Neural cell (in vitro differentiated cells): ENCODE results near the gene LIX1L. TPM values are rescaled to one million over a fixed set of nuclear protein-coding genes. Genes with fewer than 3 reads are reported as not detected.

Experiments used
- H2AFZ ChIP-seq: fragments of 200-600, 300-800 bp; sonication (generic), shearing (Covaris generic); 2 replicates; pipeline ENCODE4 v1.6.0; 2014; ENCODE audit warnings: low read depth, mild to moderate bottlenecking, antibody characterized with exemption, low read length, moderate library complexity
- H3F3A ChIP-seq: fragments of 200-600 bp; shearing (Covaris generic); 2 replicates; pipeline ENCODE4 v1.6.1; 2016; ENCODE audit warnings: mild to moderate bottlenecking, moderate library complexity, mixed read lengths, antibody characterized with exemption, low read length; ENCODE audit not compliant: insufficient read depth, poor library complexity, severe bottlenecking
- H3K27ac ChIP-seq: fragments of 200-600, 300-800 bp; sonication (generic), shearing (Covaris generic); 2 replicates; pipeline ENCODE4 v1.5.1; 2014; ENCODE audit warnings: mild to moderate bottlenecking, low read length, moderate library complexity
- H3K27me3 ChIP-seq: fragments of 300-800, 200-600 bp; sonication (generic), shearing (Covaris generic); 2 replicates; pipeline ENCODE4 v1.6.0; 2014; ENCODE audit warnings: mild to moderate bottlenecking, low read depth, low read length, moderate library complexity; ENCODE audit not compliant: insufficient read depth
- H3K36me3 ChIP-seq: fragments of 300-800, 200-600 bp; sonication (generic), shearing (Covaris generic); 2 replicates; pipeline ENCODE4 v1.5.1; 2014; ENCODE audit warnings: mild to moderate bottlenecking, antibody characterized with exemption, low read length, moderate library complexity; ENCODE audit not compliant: insufficient read depth
- H3K4me2 ChIP-seq: fragments of 300-800, 200-600 bp; sonication (generic), shearing (Covaris generic); 2 replicates; pipeline ENCODE4 v1.6.0; 2014; ENCODE audit warnings: mild to moderate bottlenecking, low read length
- H3K4me3 ChIP-seq: fragments of 300-800, 200-600 bp; sonication (generic), shearing (Covaris generic); 2 replicates; pipeline ENCODE4 v1.5.1; 2014; ENCODE audit warnings: mild to moderate bottlenecking, low read length, moderate library complexity
- H3K79me2 ChIP-seq: fragments of 200-600 bp; shearing (Covaris generic); replicated peaks from 2 replicates; pipeline ENCODE4 v1.6.0; 2014; ENCODE audit warnings: mild to moderate bottlenecking, low read length, moderate library complexity; ENCODE audit not compliant: insufficient read depth
- H3K9ac ChIP-seq: fragments of 300-800, 200-600 bp; sonication (generic), shearing (Covaris generic); 2 replicates; pipeline ENCODE4 v1.6.1; 2016; ENCODE audit warnings: mild to moderate bottlenecking, low read length, mixed read lengths
- H3K9me2 ChIP-seq: fragments of 200-600 bp; shearing (Covaris generic); 2 replicates; pipeline ENCODE4 v1.6.1; 2016; ENCODE audit warnings: mild to moderate bottlenecking, low read length, mixed read lengths; ENCODE audit not compliant: insufficient read depth
- H3K9me3 ChIP-seq: fragments of 200-600, 300-800 bp; sonication (generic), shearing (Covaris generic); 2 replicates; pipeline ENCODE4 v1.6.1; 2016; ENCODE audit warnings: mild to moderate bottlenecking, mixed run types, low read length, moderate library complexity, mixed read lengths
- H4K20me1 ChIP-seq: fragments of 200-600 bp; shearing (Covaris generic); 2 replicates; pipeline ENCODE4 v1.6.1; 2016; ENCODE audit warnings: mild to moderate bottlenecking, mixed run types; ENCODE audit not compliant: insufficient read depth
- EP300 ChIP-seq: fragments of 450-650 bp; conservative IDR thresholded peaks from 2 replicates; pipeline ENCODE4 v1.6.1; 2014; ENCODE audit warnings: antibody characterized with exemption, mild to moderate bottlenecking, moderate library complexity; ENCODE audit not compliant: poor library complexity, severe bottlenecking
- EZH2 ChIP-seq: fragments of 200-600, 300-800 bp; shearing (Covaris generic), sonication (generic); IDR thresholded peaks from 2 replicates; pipeline ENCODE4 v1.6.1; 2014; ENCODE audit warnings: antibody characterized with exemption, low read length, borderline replicate concordance, mild to moderate bottlenecking; ENCODE audit not compliant: insufficient read depth, poor library complexity, severe bottlenecking
- MXI1 ChIP-seq: fragments of 450-650 bp; conservative IDR thresholded peaks from 2 replicates; pipeline ENCODE4 v1.6.1; 2014; ENCODE audit warnings: antibody characterized with exemption, mild to moderate bottlenecking; ENCODE audit not compliant: poor library complexity, severe bottlenecking
- POLR2AphosphoS5 ChIP-seq: IDR thresholded peaks from 2 replicates; pipeline ENCODE4 v1.6.1; 2012
- RAD21 ChIP-seq: fragments of 450-650 bp; conservative IDR thresholded peaks from 2 replicates; pipeline ENCODE4 v1.6.1; 2014; ENCODE audit warnings: antibody characterized with exemption, mild to moderate bottlenecking, moderate library complexity
- SMC3 ChIP-seq: fragments of 450-650 bp; conservative IDR thresholded peaks from 2 replicates; pipeline ENCODE4 v1.6.1; 2014; ENCODE audit warnings: antibody characterized with exemption, mild to moderate bottlenecking, moderate library complexity; ENCODE audit not compliant: poor library complexity
- TAF1 ChIP-seq: IDR thresholded peaks from 2 replicates; pipeline ENCODE4 v1.6.1; 2012; ENCODE audit warnings: low read depth
- polyA plus RNA-seq: library from polyadenylated mRNA; depleted of rRNA; stranded (reverse); fragments of >200 nt; gene quantifications from 2 replicates; pipeline ENCODE4 v1.2.3, GENCODE V29; 2014
- TF ChIP-seq, protein P1 (sequence below): IDR thresholded peaks from 2 replicates; pipeline ENCODE4 v1.6.1; 2012; ENCODE audit warnings: borderline replicate concordance
- TF ChIP-seq, protein P2 (sequence below): fragments of 450-650 bp; IDR thresholded peaks from 2 replicates; pipeline ENCODE4 v1.5.1; 2014; ENCODE audit warnings: antibody characterized with exemption, mild to moderate bottlenecking, moderate library complexity; ENCODE audit not compliant: poor library complexity, severe bottlenecking

LIX1L gene
- polyA plus RNA-seq, 1 donor from 2014 or later: 17.0 TPM

DNA sequence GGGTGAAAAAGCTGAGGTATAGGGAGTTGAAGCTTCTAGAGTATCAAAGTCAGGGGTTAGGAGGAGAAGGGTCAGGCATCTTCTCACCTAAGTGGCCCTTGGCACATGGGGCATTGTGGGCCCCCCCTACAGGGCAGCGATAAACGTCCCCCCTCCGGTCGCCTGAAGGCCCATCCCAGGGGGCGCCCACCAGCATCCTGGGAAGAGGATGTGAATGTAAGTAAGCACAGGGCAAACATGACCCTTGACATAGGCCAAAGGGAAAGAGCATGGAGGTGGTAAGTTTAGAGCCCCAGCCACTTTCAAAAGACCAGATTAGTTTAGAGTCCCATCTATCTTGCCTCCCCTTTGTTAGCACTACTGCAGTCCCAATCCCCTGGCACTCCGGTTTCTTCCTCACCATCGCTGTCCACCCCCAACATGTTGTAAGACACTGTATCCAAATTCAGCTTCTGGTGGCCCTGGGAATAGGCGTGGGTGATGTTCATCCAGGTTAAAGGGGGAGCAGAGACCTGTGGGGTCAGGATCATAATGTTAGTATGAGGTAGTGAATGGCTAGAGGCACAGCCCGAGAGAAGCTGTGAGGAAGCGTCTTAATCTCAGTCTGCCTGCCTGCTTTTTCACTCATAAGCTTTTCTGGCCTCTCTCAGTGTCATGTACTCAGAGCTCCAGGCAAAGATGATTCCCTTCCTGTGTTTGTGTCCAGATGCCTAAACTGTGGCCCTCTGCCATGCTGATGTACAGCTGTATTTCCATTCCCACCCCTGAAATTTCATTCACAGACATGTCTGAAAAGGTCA lies 50.7 kb downstream of the LIX1L start:
- Histone ChIP-seq H3K27me3 (no peaks in the 10 kb centered on the region), H4K20me1 (no peaks in the 10 kb centered on the region), H3K4me2 (no peak overlapping the region), H3F3A (no peaks in the 10 kb centered on the region), H3K9me3 (no peaks in the 10 kb centered on the region), H3K27ac (no peak overlapping the region), H2AFZ (no peak overlapping the region), H3K36me3 (no peaks in the 10 kb centered on the region), H3K9ac (no peak overlapping the region), H3K4me3 (no peak overlapping the region), H3K9me2 (no peaks in the 10 kb centered on the region), H3K79me2 (no peaks in the 10 kb centered on the region)
- TF ChIP-seq MXI1 (no peak), EZH2 (no peak), RAD21 (no peak), POLR2AphosphoS5 (no peak), EP300 (no peak), TAF1 (no peak), SMC3 (no peak)
- TF ChIP-seq, protein P1, sequence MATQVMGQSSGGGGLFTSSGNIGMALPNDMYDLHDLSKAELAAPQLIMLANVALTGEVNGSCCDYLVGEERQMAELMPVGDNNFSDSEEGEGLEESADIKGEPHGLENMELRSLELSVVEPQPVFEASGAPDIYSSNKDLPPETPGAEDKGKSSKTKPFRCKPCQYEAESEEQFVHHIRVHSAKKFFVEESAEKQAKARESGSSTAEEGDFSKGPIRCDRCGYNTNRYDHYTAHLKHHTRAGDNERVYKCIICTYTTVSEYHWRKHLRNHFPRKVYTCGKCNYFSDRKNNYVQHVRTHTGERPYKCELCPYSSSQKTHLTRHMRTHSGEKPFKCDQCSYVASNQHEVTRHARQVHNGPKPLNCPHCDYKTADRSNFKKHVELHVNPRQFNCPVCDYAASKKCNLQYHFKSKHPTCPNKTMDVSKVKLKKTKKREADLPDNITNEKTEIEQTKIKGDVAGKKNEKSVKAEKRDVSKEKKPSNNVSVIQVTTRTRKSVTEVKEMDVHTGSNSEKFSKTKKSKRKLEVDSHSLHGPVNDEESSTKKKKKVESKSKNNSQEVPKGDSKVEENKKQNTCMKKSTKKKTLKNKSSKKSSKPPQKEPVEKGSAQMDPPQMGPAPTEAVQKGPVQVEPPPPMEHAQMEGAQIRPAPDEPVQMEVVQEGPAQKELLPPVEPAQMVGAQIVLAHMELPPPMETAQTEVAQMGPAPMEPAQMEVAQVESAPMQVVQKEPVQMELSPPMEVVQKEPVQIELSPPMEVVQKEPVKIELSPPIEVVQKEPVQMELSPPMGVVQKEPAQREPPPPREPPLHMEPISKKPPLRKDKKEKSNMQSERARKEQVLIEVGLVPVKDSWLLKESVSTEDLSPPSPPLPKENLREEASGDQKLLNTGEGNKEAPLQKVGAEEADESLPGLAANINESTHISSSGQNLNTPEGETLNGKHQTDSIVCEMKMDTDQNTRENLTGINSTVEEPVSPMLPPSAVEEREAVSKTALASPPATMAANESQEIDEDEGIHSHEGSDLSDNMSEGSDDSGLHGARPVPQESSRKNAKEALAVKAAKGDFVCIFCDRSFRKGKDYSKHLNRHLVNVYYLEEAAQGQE: no peak
- TF ChIP-seq, protein P2, sequence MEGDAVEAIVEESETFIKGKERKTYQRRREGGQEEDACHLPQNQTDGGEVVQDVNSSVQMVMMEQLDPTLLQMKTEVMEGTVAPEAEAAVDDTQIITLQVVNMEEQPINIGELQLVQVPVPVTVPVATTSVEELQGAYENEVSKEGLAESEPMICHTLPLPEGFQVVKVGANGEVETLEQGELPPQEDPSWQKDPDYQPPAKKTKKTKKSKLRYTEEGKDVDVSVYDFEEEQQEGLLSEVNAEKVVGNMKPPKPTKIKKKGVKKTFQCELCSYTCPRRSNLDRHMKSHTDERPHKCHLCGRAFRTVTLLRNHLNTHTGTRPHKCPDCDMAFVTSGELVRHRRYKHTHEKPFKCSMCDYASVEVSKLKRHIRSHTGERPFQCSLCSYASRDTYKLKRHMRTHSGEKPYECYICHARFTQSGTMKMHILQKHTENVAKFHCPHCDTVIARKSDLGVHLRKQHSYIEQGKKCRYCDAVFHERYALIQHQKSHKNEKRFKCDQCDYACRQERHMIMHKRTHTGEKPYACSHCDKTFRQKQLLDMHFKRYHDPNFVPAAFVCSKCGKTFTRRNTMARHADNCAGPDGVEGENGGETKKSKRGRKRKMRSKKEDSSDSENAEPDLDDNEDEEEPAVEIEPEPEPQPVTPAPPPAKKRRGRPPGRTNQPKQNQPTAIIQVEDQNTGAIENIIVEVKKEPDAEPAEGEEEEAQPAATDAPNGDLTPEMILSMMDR: no peak

DNA sequence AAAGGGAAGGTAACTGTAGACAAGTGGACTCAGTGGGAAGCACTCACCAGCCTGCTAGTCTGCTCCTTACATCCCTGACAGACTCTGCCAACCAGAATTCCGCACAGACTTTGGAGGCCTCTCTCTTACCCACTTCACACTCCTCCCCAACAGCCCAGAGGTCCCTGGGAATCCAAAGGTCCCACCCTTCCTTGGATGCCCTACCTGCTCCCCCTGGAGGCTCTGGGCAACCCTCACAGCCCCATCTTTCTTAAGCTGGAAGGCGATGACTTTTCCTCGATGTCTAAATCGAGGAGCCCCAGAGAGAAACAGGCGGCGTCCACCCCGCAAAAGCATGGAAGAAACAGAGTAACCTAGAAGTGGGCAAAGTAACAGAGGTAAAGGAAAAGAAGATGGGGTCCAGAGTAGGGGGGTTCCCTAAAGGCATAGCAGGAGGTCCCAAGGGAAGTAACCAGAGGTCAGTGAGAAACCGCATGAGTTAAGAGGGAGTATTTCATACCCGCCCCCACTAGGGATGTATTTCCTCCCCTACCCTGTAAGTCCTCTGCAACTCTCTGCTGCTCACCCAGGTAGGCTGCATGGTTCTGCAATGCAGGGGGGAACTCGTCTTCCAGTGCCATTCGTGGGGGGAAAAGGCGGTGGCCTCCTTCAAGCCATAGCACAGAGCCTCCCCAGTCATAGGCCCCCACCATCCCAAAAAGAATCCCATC lies 56.4 kb downstream of the LIX1L start:
- no peaks in the 10 kb centered on the region for H3K79me2 ChIP-seq
- no peak overlapping the region for H3K4me3 ChIP-seq
- no peaks in the 10 kb centered on the region for H3K27me3 ChIP-seq
- H4K20me1 ChIP-seq: no peaks in the 10 kb centered on the region
- no peaks in the 10 kb centered on the region for H3K9me3 ChIP-seq
- TF ChIP-seq POLR2AphosphoS5 (no peak), EP300 (no peak)
- H3K36me3 ChIP-seq: no peaks in the 10 kb centered on the region
- H3K9me2 ChIP-seq: no peaks in the 10 kb centered on the region
- no peak overlapping the region for H2AFZ ChIP-seq
- no peak overlapping the region for H3K27ac ChIP-seq
- H3K9ac ChIP-seq: no peak overlapping the region
- no peak overlapping the region for H3K4me2 ChIP-seq
- H3F3A ChIP-seq: no peaks in the 10 kb centered on the region
